A549 (cell line): ENCODE results near the gene RABGAP1L. TPM values are rescaled to one million over a fixed set of nuclear protein-coding genes. Genes with fewer than 3 reads are reported as not detected.
"Not testable (repeated sequence)": the region's sequence is repeated elsewhere in the genome, so short reads cannot be mapped to it uniquely, and the experiment has no call there.

ENCODE experiments used
- ATAC-seq, 2 experiments: fragments of 200-7000 bp in 1 of 2; fragments of >200 bp in 1 of 2; cut with Nextera tagmentation in 1 of 2; cut with Tn5 transposase in 1 of 2; 3 replicates each; pipeline versions ENCODE4 v1.8.0 to v1.9.1; 2018 to 2020; ENCODE audit warnings: mild to moderate bottlenecking in 1 of 2, moderate library complexity in 1 of 2
- CTCF ChIA-PET: fragments of 300-600 bp; sonication (Branson Sonifier 250); formaldehyde crosslinking; extraction: SDS; loops from one replicate; lab custom pipeline; 2021; ENCODE audit warnings: antibody characterized with exemption, inconsistent platforms; lab: Yijun Ruan, JAX
- POLR2A ChIA-PET: fragments of 350-600 bp; formaldehyde crosslinking; extraction: SDS; loops from one replicate; lab custom pipeline; 2021; ENCODE audit warnings: antibody characterized with exemption, inconsistent platforms; lab: Yijun Ruan, JAX
- DNase-seq, 2 experiments: peaks; one replicate each; pipeline versions ENCODE4 v3.0.0 to v3.0.0-alpha.2; 2011 to 2016; ENCODE audit warnings: low read depth in 1 of 2, low spot score in 1 of 2
- FAIRE-seq: peaks from 2 replicates; lab custom pipeline; 2011; peaks lifted over from hg19 to GRCh38; lab: Jason Lieb, UNC
- H3K27ac ChIP-seq, 2 experiments: fragments of >200 bp; sonication (Bioruptor Twin); formaldehyde crosslinking; 3 replicates each; pipeline ENCODE4 v1.5.1; 2016 to 2017
- H3K4me1 ChIP-seq: fragments of >200 bp; sonication (Bioruptor Twin); formaldehyde crosslinking; 3 replicates; pipeline ENCODE4 v1.6.1; 2016
- H3K4me2 ChIP-seq: fragments of >200 bp; sonication (Bioruptor Twin); formaldehyde crosslinking; 3 replicates; pipeline ENCODE4 v1.6.1; 2016
- H3K4me3 ChIP-seq: fragments of >200 bp; sonication (Bioruptor Twin); formaldehyde crosslinking; 3 replicates; pipeline ENCODE4 v1.5.1; 2016
- H3K9me3 ChIP-seq: fragments of >200 bp; sonication (Bioruptor Twin); formaldehyde crosslinking; 3 replicates; pipeline ENCODE4 v1.6.1; 2016
- BHLHE40 ChIP-seq: IDR thresholded peaks from 2 replicates; pipeline ENCODE4 v1.6.1; 2012; ENCODE audit warnings: low read depth, low read length, inconsistent platforms
- CBX2 ChIP-seq: fragments of 200-600 bp; sonication (generic); IDR thresholded peaks from 2 replicates; pipeline ENCODE4 v1.6.1; 2016; ENCODE audit warnings: low read depth, mild to moderate bottlenecking, borderline replicate concordance
- CBX8 ChIP-seq: fragments of 200-600 bp; sonication (generic); IDR thresholded peaks from 2 replicates; pipeline ENCODE4 v1.6.1; 2016
- CHD2 ChIP-seq: fragments of 150-350 bp; IDR thresholded peaks from 2 replicates; pipeline ENCODE4 v1.6.1; 2014; ENCODE audit warnings: low read length; ENCODE audit not compliant: partially characterized antibody
- CHD4 ChIP-seq: fragments of 200-600 bp; sonication (generic); IDR thresholded peaks from 2 replicates; pipeline ENCODE4 v1.6.1; 2016; ENCODE audit warnings: antibody characterized with exemption, mild to moderate bottlenecking, borderline replicate concordance
- EHMT2 ChIP-seq: fragments of 200-600 bp; sonication (generic); IDR thresholded peaks from 2 replicates; pipeline ENCODE4 v1.6.1; 2016; ENCODE audit warnings: antibody characterized with exemption, low read depth, mild to moderate bottlenecking, moderate library complexity
- ESRRA ChIP-seq: fragments of 150-350 bp; IDR thresholded peaks from 2 replicates; pipeline ENCODE4 v1.6.1; 2014; ENCODE audit warnings: mild to moderate bottlenecking, low read length, borderline replicate concordance
- GATA3 ChIP-seq: IDR thresholded peaks from 2 replicates; pipeline ENCODE4 v1.6.1; 2012; ENCODE audit warnings: borderline replicate concordance
- HDAC2 ChIP-seq: fragments of 200-600 bp; sonication (generic); IDR thresholded peaks from 2 replicates; pipeline ENCODE4 v1.6.1; 2016
- HOXB13 ChIP-seq: fragments of 250-450 bp; sonication (Bioruptor Pico); IDR thresholded peaks from 2 replicates; pipeline ENCODE4 v1.5.0; 2020; ENCODE audit warnings: low read depth, mild to moderate bottlenecking, moderate library complexity
- JUN ChIP-seq, 2 experiments: fragments of >200 bp; sonication (Bioruptor Twin); formaldehyde crosslinking; IDR thresholded peaks; 2 replicates in 1 of 2; 3 replicates in 1 of 2; pipeline ENCODE4 v1.6.1; 2016 to 2017
- KDM1A ChIP-seq: fragments of 200-600 bp; sonication (generic); IDR thresholded peaks from 2 replicates; pipeline ENCODE4 v1.6.1; 2016; ENCODE audit warnings: low read depth, mild to moderate bottlenecking
- KDM5A ChIP-seq: fragments of 200-600 bp; sonication (generic); IDR thresholded peaks from 2 replicates; pipeline ENCODE4 v1.6.1; 2016; ENCODE audit warnings: antibody characterized with exemption, mild to moderate bottlenecking
- MYC ChIP-seq: IDR thresholded peaks from 2 replicates; pipeline ENCODE4 v1.6.1; 2012; ENCODE audit warnings: mild to moderate bottlenecking, inconsistent platforms, low read length, improper control_type of control experiment, borderline replicate concordance
- NFE2L2 ChIP-seq: fragments of 150-350 bp; conservative IDR thresholded peaks from 2 replicates; pipeline ENCODE4 v1.6.1; 2014; ENCODE audit warnings: low read length
- RCOR1 ChIP-seq: fragments of 150-350 bp; IDR thresholded peaks from 2 replicates; pipeline ENCODE4 v1.6.1; 2014; ENCODE audit warnings: antibody characterized with exemption, low read length, low read depth
- RFX5 ChIP-seq: fragments of 450-650 bp; IDR thresholded peaks from 2 replicates; pipeline ENCODE4 v1.7.1; 2014; ENCODE audit warnings: antibody characterized with exemption, mild to moderate bottlenecking, moderate library complexity
- RNF2 ChIP-seq: fragments of 200-600 bp; sonication (generic); IDR thresholded peaks from 2 replicates; pipeline ENCODE4 v1.6.1; 2016; ENCODE audit warnings: low read depth, mild to moderate bottlenecking, antibody characterized with exemption, moderate library complexity, borderline replicate concordance
- TFCP2L1 ChIP-seq: fragments of 250-450 bp; sonication (Bioruptor Pico); IDR thresholded peaks from 2 replicates; pipeline ENCODE4 v1.5.0; 2021; ENCODE audit warnings: mild to moderate bottlenecking
- TP53 ChIP-seq: fragments of 250-450 bp; sonication (Bioruptor Pico); IDR thresholded peaks from 2 replicates; pipeline ENCODE4 v1.5.0; 2021; ENCODE audit warnings: mild to moderate bottlenecking, moderate library complexity
- USF2 ChIP-seq: fragments of 450-650 bp; IDR thresholded peaks from 2 replicates; pipeline ENCODE4 v1.6.1; 2014; ENCODE audit warnings: antibody characterized with exemption
- ZC3H11A ChIP-seq: fragments of 450-650 bp; IDR thresholded peaks from 2 replicates; pipeline ENCODE4 v1.6.1; 2014; ENCODE audit warnings: antibody characterized with exemption, mild to moderate bottlenecking
- ZNF302 ChIP-seq: fragments of 250-450 bp; sonication (Bioruptor Pico); IDR thresholded peaks from 2 replicates; pipeline ENCODE4 v1.9.0; 2021; ENCODE audit warnings: inconsistent platforms, mild to moderate bottlenecking, moderate library complexity
- WGBS: methylation state at CpG from one replicate; pipeline ENCODE4 v1.1.6; 2017; ENCODE audit errors: missing lambda C conversion rate; 5-methylcytosine and 5-hydroxymethylcytosine counted together
- polyA plus RNA-seq, 4 experiments: library from polyadenylated mRNA; depleted of rRNA in 3 of 4; stranded (reverse); fragments of >200 nt; fragmentation: RNase III in 1 of 4; extraction: RNeasy Plus Mini Kit Qiagen cat#74134 plus additional on column Dnase treatment in 1 of 4; gene quantifications; 2 replicates in 3 of 4; 3 replicates in 1 of 4; pipeline ENCODE4 v1.2.3, GENCODE V29; 2011 to 2017
- TF ChIP-seq, protein P1 (sequence below): fragments of 250-450 bp; sonication (Bioruptor Pico); IDR thresholded peaks from 2 replicates; pipeline ENCODE4 v1.5.0; 2020; ENCODE audit warnings: low read depth, mild to moderate bottlenecking, moderate library complexity
- TF ChIP-seq, protein P2 (sequence below): IDR thresholded peaks from 2 replicates; pipeline ENCODE4 v1.6.1; 2012
- TF ChIP-seq, protein P3 (sequence below): IDR thresholded peaks from 2 replicates; pipeline ENCODE4 v1.6.1; 2012; ENCODE audit warnings: low read depth, borderline replicate concordance
- TF ChIP-seq, protein P4 (sequence below): fragments of >200 bp; sonication (Bioruptor Twin); formaldehyde crosslinking; IDR thresholded peaks from 3 replicates; pipeline ENCODE4 v1.5.1; 2016

Gene RABGAP1L
- polyA plus RNA-seq, 2 of the 4 experiments (the other 2 are of a cell fraction), result 8.2 to 18.6 TPM

DNA sequence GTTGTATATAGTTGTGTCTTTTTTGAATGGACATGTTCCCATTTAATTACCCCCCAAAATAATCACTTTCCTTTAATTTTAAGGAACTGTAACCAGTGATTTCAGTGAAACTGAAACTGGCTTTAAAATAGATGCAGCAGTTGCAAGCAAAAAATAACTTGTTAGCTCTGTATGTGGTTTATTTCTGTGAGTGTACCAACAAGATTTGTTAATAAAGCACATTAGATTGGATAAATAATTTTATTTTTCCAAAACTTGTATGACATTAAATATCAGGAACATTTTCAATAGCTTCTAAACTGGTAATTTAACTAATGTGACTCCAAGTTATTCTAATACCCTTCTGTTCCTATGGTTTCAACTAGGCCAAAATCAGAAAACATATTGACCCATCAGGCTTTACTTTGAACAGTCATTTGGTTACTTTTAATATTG lies 656.2 kb downstream of the RABGAP1L start (continued):
- TF ChIP-seq, protein P1, sequence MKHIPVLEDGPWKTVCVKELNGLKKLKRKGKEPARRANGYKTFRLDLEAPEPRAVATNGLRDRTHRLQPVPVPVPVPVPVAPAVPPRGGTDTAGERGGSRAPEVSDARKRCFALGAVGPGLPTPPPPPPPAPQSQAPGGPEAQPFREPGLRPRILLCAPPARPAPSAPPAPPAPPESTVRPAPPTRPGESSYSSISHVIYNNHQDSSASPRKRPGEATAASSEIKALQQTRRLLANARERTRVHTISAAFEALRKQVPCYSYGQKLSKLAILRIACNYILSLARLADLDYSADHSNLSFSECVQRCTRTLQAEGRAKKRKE (CRISPR knock-in tag), result no peak

GRCh38 chr1:174816621-174817020 lies 657.3 kb downstream of the RABGAP1L start:
- ATAC-seq, H3K27ac ChIP-seq, POLR2A ChIA-PET, FAIRE-seq, DNase-seq, H3K4me2 ChIP-seq, H3K9me3 ChIP-seq, H3K4me3 ChIP-seq: not testable (repeated sequence)
- CTCF ChIA-PET, result interaction anchor here (0.6 kb wide), 2 partner anchors 342 to 1064 kb away, joined by 3 to 4 read pairs; no protein-coding TSS in a partner anchor
- WGBS, result 94% methylated on average over 8 of the region's 8 CpGs
- peaks cover 13% of the 10 kb centered on the region; the same call in 2 of the 3 replicates for H3K4me1 ChIP-seq

DNA sequence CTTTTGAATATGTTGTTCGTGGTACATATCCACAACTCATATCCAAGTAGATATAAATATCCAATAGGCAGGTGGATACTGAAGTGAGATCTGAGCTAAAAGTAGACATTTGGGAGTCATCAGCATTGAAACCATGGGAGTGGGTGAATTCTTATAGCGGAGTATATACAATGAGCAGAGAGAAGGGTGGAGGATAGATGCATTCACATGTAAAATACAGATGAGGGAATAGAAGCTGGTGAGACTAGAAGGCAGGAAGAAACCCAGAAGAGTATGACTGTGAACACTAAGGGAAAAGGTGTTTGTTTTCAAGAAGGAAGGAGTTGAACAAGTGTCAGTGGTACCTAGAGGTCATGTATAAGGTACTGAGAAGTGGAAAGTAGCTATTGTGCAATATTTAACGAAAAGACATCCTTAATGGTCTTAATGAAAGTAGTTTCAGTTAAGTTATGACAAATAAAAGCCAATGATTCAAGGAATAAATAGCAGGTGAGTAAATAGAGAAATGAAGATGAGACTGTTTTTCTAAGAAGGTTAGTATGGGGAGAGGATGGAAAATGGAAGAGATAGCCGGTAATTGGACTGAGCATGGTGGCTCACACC lies 658.8 kb downstream of the RABGAP1L start:
- 47% methylated on average over 4 of the region's 4 CpGs for WGBS
- DNase-seq (no peak), FAIRE-seq (no peak)
- CTCF ChIA-PET, result no interaction called here
- no peak for TF ChIP-seq CBX2
- no peak for TF ChIP-seq NFE2L2
- no peak for TF ChIP-seq GATA3
- TF ChIP-seq, protein P2, sequence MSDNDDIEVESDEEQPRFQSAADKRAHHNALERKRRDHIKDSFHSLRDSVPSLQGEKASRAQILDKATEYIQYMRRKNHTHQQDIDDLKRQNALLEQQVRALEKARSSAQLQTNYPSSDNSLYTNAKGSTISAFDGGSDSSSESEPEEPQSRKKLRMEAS, result no peak
- no peak for TF ChIP-seq RCOR1
- TF ChIP-seq, protein P1 (CRISPR knock-in tag), result no peak
- TF ChIP-seq EHMT2, result no peak
- no peak for TF ChIP-seq MYC
- no peak for TF ChIP-seq ZC3H11A
- TF ChIP-seq TP53 (CRISPR knock-in tag), result no peak
- no peak for TF ChIP-seq ESRRA
- no peak for TF ChIP-seq CBX8
- TF ChIP-seq RNF2, result no peak
- no peak for TF ChIP-seq KDM5A
- TF ChIP-seq, all 56 proteins: peak for 0
- Histone ChIP-seq H3K4me2 (no peak overlapping the region), H3K27ac (no peak overlapping the region), H3K9me3 (no peaks in the 10 kb centered on the region), H3K4me1 (0 out of 3 replicates have a peak, but pooled peaks cover 6% of the 10 kb centered on the region), H3K4me3 (no peak overlapping the region)
- POLR2A ChIA-PET, result no interaction called here
- ATAC-seq, result no peak

DNA sequence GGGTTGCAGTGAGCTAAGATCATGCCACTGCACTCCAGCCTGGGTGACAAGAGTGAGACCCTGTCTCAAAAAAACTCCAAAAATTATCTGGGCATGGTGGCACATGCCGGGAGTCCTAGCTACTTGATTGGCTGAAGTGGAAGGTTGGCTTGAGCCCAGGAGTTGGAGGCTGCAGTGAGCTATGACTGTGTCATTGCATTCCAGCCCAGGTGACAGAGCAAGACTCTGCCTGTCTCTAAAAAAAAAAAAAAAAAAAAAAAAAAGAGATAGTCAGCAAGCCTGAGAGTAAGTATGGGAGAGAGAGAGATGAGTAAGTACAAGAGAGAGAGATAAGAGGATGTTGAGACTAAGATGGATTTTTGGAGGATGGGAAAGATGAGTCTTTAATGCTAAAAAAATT lies 659.6 kb downstream of the RABGAP1L start:
- CTCF ChIA-PET, result interaction anchor here (0.6 to 0.7 kb wide), 2 partner anchors 22 to 149 kb away, joined by 3 read pairs; no protein-coding TSS in a partner anchor
- Histone ChIP-seq H3K4me3 (no peak overlapping the region), H3K4me2 (no peak overlapping the region), H3K4me1 (0 out of 3 replicates have a peak, but pooled peaks cover 6% of the 10 kb centered on the region), H3K9me3 (no peaks in the 10 kb centered on the region), H3K27ac (no peak overlapping the region)
- no peak for FAIRE-seq
- POLR2A ChIA-PET, result no interaction called here
- ATAC-seq, result no peak
- 45% methylated on average over 1 of the region's 1 CpG for WGBS
- DNase-seq, result no peak
- TF ChIP-seq GATA3 (no peak), RNF2 (no peak), CHD2 (no peak), HOXB13 (CRISPR knock-in tag) (no peak), TFCP2L1 (CRISPR knock-in tag) (no peak), JUN (IDR thresholded peaks at IDR 0.05) (no peak), KDM1A (no peak), USF2 (no peak), RFX5 (no peak), ZNF302 (CRISPR knock-in tag) (no peak), HDAC2 (no peak), CHD4 (no peak), BHLHE40 (no peak), NFE2L2 (no peak), KDM5A (no peak)
- TF ChIP-seq, protein P3, sequence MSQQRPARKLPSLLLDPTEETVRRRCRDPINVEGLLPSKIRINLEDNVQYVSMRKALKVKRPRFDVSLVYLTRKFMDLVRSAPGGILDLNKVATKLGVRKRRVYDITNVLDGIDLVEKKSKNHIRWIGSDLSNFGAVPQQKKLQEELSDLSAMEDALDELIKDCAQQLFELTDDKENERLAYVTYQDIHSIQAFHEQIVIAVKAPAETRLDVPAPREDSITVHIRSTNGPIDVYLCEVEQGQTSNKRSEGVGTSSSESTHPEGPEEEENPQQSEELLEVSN, result no peak
- TF ChIP-seq, protein P4, sequence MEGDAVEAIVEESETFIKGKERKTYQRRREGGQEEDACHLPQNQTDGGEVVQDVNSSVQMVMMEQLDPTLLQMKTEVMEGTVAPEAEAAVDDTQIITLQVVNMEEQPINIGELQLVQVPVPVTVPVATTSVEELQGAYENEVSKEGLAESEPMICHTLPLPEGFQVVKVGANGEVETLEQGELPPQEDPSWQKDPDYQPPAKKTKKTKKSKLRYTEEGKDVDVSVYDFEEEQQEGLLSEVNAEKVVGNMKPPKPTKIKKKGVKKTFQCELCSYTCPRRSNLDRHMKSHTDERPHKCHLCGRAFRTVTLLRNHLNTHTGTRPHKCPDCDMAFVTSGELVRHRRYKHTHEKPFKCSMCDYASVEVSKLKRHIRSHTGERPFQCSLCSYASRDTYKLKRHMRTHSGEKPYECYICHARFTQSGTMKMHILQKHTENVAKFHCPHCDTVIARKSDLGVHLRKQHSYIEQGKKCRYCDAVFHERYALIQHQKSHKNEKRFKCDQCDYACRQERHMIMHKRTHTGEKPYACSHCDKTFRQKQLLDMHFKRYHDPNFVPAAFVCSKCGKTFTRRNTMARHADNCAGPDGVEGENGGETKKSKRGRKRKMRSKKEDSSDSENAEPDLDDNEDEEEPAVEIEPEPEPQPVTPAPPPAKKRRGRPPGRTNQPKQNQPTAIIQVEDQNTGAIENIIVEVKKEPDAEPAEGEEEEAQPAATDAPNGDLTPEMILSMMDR, result no peak
